A673 (cell line): Measurements from ENCODE around the gene SLX9.

ENCODE experiments used
- EZH2 ChIP-seq: fragments of 200-600 bp; sonication (generic); IDR thresholded peaks from 2 replicates; pipeline ENCODE4 v1.6.1; 2017; ENCODE audit warnings: borderline replicate concordance, low read depth, mild to moderate bottlenecking, mixed read lengths, antibody characterized with exemption, low read length; ENCODE audit not compliant: poor library complexity, severe bottlenecking
- TF ChIP-seq, protein P1 (sequence below): fragments of 300-800, 200-600 bp; sonication (generic); conservative IDR thresholded peaks from 2 replicates; pipeline ENCODE4 v1.5.1; 2017; ENCODE audit warnings: low read depth, mild to moderate bottlenecking, antibody characterized with exemption, low read length, moderate library complexity, mixed read lengths

DNA sequence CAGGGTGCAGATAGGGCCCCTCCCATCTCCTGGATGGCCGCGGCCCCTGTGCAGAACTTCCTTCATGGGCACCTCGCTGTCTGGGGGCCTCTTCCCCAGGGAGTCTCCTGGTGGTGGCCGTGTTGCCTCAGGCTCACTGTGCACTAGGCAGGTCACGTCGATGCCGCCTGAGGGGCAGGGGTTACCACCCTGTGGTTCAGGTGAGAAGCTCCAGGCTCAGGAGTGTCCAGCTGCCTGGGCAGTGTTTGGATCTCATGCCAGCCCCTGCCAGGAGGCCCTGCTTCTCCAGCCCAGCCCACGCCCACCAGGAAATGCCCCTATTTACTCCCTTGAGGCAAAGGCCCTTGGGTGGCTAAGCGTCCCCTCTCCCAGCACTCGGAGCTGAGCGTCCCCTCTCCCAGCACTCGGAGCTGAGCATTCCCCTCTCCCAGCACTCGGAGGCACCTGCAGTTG, 21.2 kb upstream of the SLX9 start:
- TF ChIP-seq EZH2, result no peak
- TF ChIP-seq, protein P1, sequence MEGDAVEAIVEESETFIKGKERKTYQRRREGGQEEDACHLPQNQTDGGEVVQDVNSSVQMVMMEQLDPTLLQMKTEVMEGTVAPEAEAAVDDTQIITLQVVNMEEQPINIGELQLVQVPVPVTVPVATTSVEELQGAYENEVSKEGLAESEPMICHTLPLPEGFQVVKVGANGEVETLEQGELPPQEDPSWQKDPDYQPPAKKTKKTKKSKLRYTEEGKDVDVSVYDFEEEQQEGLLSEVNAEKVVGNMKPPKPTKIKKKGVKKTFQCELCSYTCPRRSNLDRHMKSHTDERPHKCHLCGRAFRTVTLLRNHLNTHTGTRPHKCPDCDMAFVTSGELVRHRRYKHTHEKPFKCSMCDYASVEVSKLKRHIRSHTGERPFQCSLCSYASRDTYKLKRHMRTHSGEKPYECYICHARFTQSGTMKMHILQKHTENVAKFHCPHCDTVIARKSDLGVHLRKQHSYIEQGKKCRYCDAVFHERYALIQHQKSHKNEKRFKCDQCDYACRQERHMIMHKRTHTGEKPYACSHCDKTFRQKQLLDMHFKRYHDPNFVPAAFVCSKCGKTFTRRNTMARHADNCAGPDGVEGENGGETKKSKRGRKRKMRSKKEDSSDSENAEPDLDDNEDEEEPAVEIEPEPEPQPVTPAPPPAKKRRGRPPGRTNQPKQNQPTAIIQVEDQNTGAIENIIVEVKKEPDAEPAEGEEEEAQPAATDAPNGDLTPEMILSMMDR, result no peak
